Mesenchymal stem cell (in vitro differentiated cells and primary cell): ENCODE measurements around the gene PTPRN.
"Not testable (repeated sequence)": the region's sequence is repeated elsewhere in the genome, so short reads cannot be mapped to it uniquely, and the experiment has no call there.

Experiments used
- DNase-seq: peaks from one replicate; pipeline ENCODE4 v3.0.0-alpha.2; 2013
- H2AFZ ChIP-seq: one replicate; pipeline ENCODE4 v1.6.1; 2013; ENCODE audit warnings: low read depth, mild to moderate bottlenecking, control low read depth, inconsistent platforms, low read length, moderate library complexity
- H2AK5ac ChIP-seq: 2 replicates; pipeline ENCODE4 v1.6.1; 2013; ENCODE audit warnings: low read length, moderate library complexity, mild to moderate bottlenecking, inconsistent platforms; ENCODE audit not compliant: severe bottlenecking
- H2BK120ac ChIP-seq: one replicate; pipeline ENCODE4 v1.6.1; 2013; ENCODE audit warnings: low read depth, mild to moderate bottlenecking, inconsistent platforms, low read length, moderate library complexity
- H2BK12ac ChIP-seq, 2 experiments: one replicate each; pipeline ENCODE4 v1.6.1; 2013; ENCODE audit warnings: inconsistent platforms in 2 of 2, low read length in 2 of 2, mild to moderate bottlenecking in 2 of 2, moderate library complexity in 2 of 2, control low read depth in 1 of 2
- H2BK15ac ChIP-seq: one replicate; pipeline ENCODE4 v1.6.1; 2013; ENCODE audit warnings: mild to moderate bottlenecking, low read depth, inconsistent platforms; ENCODE audit not compliant: poor library complexity, severe bottlenecking
- H2BK5ac ChIP-seq: 2 replicates; pipeline ENCODE4 v1.6.1; 2013; ENCODE audit warnings: low read depth, mild to moderate bottlenecking, low read length, control low read depth, inconsistent platforms; ENCODE audit not compliant: poor library complexity, severe bottlenecking
- H3K14ac ChIP-seq, 2 experiments: one replicate each; pipeline ENCODE4 v1.6.1; 2013; ENCODE audit warnings: inconsistent platforms in 2 of 2, low read length in 2 of 2, control low read depth in 1 of 2, mild to moderate bottlenecking in 1 of 2, moderate library complexity in 1 of 2
- H3K18ac ChIP-seq, 2 experiments: one replicate each; pipeline ENCODE4 v1.6.1; 2013; ENCODE audit warnings: inconsistent platforms in 2 of 2, low read length in 2 of 2, control low read depth in 1 of 2, low read depth in 1 of 2, mild to moderate bottlenecking in 1 of 2
- H3K23ac ChIP-seq, 2 experiments: one replicate each; pipeline ENCODE4 v1.6.1; 2013; ENCODE audit warnings: inconsistent platforms in 2 of 2, low read length in 2 of 2, mild to moderate bottlenecking in 2 of 2, moderate library complexity in 2 of 2, control low read depth in 1 of 2
- H3K27ac ChIP-seq: 2 replicates; pipeline ENCODE4 v1.5.1; 2013; ENCODE audit warnings: mild to moderate bottlenecking, moderate library complexity, low read length, control low read depth, inconsistent platforms; ENCODE audit not compliant: poor library complexity, severe bottlenecking
- H3K27me3 ChIP-seq, 2 experiments: 2 replicates each; pipeline versions ENCODE4 v1.6.1 to v1.7.0; 2013; ENCODE audit warnings: low read length in 2 of 2, mild to moderate bottlenecking in 2 of 2, moderate library complexity in 2 of 2, control low read depth in 1 of 2, inconsistent platforms in 1 of 2; ENCODE audit not compliant: control insufficient read depth in 1 of 2, insufficient read depth in 1 of 2
- H3K36me3 ChIP-seq, 2 experiments: 2 replicates each; pipeline versions ENCODE4 v1.6.1 to v1.7.0; 2013; ENCODE audit warnings: low read length in 2 of 2, control low read depth in 1 of 2, inconsistent platforms in 1 of 2, low read depth in 1 of 2, mild to moderate bottlenecking in 1 of 2; ENCODE audit not compliant: insufficient read depth in 2 of 2, control insufficient read depth in 1 of 2
- H3K4ac ChIP-seq, 2 experiments: one replicate each; pipeline ENCODE4 v1.6.1; 2013; ENCODE audit warnings: inconsistent platforms in 2 of 2, low read length in 2 of 2, mild to moderate bottlenecking in 2 of 2, moderate library complexity in 2 of 2, control low read depth in 1 of 2, low read depth in 1 of 2
- H3K4me1 ChIP-seq: 2 replicates; pipeline ENCODE4 v1.6.1; 2013; ENCODE audit warnings: low read depth, low read length, control low read depth; ENCODE audit not compliant: control insufficient read depth, insufficient read depth
- H3K4me2 ChIP-seq: 2 replicates; pipeline ENCODE4 v1.6.1; 2013; ENCODE audit warnings: low read length, mild to moderate bottlenecking, inconsistent platforms; ENCODE audit not compliant: poor library complexity, severe bottlenecking
- H3K4me3 ChIP-seq, 2 experiments: 2 replicates each; pipeline versions ENCODE4 v1.5.1 to v1.7.0; 2013; ENCODE audit warnings: low read length in 2 of 2, mild to moderate bottlenecking in 2 of 2, control low read depth in 1 of 2, low read depth in 1 of 2; ENCODE audit not compliant: insufficient read depth in 1 of 2
- H3K79me1 ChIP-seq: replicated peaks from 2 replicates; pipeline ENCODE4 v1.6.1; 2013; ENCODE audit warnings: mild to moderate bottlenecking, control low read depth, low read length, inconsistent platforms; ENCODE audit not compliant: poor library complexity, severe bottlenecking
- H3K9ac ChIP-seq: 2 replicates; pipeline ENCODE4 v1.7.0; 2013; ENCODE audit warnings: mild to moderate bottlenecking, low read length, moderate library complexity
- H3K9me3 ChIP-seq: 2 replicates; pipeline ENCODE4 v1.7.0; 2013; ENCODE audit warnings: mild to moderate bottlenecking, low read length; ENCODE audit not compliant: control insufficient read depth
- H4K8ac ChIP-seq: one replicate; pipeline ENCODE4 v1.6.1; 2013; ENCODE audit warnings: inconsistent platforms, mild to moderate bottlenecking, low read length, moderate library complexity
- H4K91ac ChIP-seq: one replicate; pipeline ENCODE4 v1.6.1; 2013; ENCODE audit warnings: mild to moderate bottlenecking, low read length, inconsistent platforms
- WGBS: methylation state at CpG from one replicate; pipeline ENCODE4 v1.1.7; 2013; ENCODE audit warnings: mixed read lengths; 5-methylcytosine and 5-hydroxymethylcytosine counted together

PTPRN gene

DNA sequence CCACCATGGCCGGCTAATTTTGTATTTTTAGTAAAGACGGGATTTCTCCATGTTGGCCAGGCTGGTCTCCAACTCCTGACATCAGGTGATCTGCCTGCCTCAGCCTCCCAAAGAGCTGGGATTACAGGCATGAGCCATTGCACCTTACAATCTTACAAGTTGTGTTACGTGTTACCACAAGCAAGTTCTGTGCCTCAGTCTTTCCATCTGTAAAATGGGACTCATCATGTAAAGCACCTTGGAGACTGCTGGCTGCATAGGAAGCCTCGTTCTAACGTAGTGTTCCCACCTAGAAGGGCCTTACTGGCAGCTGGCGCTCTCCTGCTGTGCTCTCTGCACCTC, 20.0 kb downstream of the PTPRN start:
- Histone ChIP-seq H3K36me3 (peaks cover 15 to 27% of the 10 kb centered on the region in 2 experiments), H2AK5ac (no peak overlapping the region)

GRCh38 chr2:219287580-219288265, 21.5 kb downstream of the PTPRN start:
- Histone ChIP-seq H2BK15ac (no peak overlapping the region), H3K4me2 (no peak overlapping the region), H2AK5ac (no peak overlapping the region), H3K14ac (no peak overlapping the region), H3K4ac (no peak overlapping the region), H2AFZ (no peak overlapping the region), H2BK12ac (no peak overlapping the region), H3K23ac (no peak overlapping the region), H3K9me3 (no peaks in the 10 kb centered on the region), H3K27me3 (no peaks in the 10 kb centered on the region), H2BK120ac (no peak overlapping the region), H3K9ac (peak overlapping the region; percentile 15), H3K4me3 (no peak overlapping the region), H4K8ac (no peak overlapping the region), H3K18ac (no peak overlapping the region), H3K27ac (no peak overlapping the region), H2BK5ac (no peak overlapping the region), H3K4me1 (peaks cover 19% of the 10 kb centered on the region), H3K36me3 (peaks cover 30 to 41% of the 10 kb centered on the region in 2 experiments), H3K79me1 (peaks cover 7% of the 10 kb centered on the region), H4K91ac (no peak overlapping the region)
- 86% methylated on average over 10 of the region's 10 CpGs for WGBS
- DNase-seq: no peak

More for the DNA sequence above, 20.0 kb downstream of the PTPRN start:
- H3K4me3 ChIP-seq: peak overlapping the region in 1 of 2 experiments; percentile 54
- H3K9ac ChIP-seq: peak overlapping the region; percentile 75
- no peak overlapping the region for H2BK12ac ChIP-seq
- no peak overlapping the region for H2BK120ac ChIP-seq
- no peaks in the 10 kb centered on the region for H3K9me3 ChIP-seq
- no peak overlapping the region for H3K18ac ChIP-seq
- no peak overlapping the region for H4K8ac ChIP-seq
- H3K23ac ChIP-seq: no peak overlapping the region
- no peak overlapping the region for H3K27ac ChIP-seq
- H3K4me2 ChIP-seq: no peak overlapping the region
- H3K14ac ChIP-seq: no peak overlapping the region
- H3K27me3 ChIP-seq: no peaks in the 10 kb centered on the region
- no peak overlapping the region for H4K91ac ChIP-seq
- peaks cover 15% of the 10 kb centered on the region for H3K4me1 ChIP-seq
- WGBS: 84% methylated on average over 6 of the region's 6 CpGs
- H3K4ac ChIP-seq: no peak overlapping the region
- H2AFZ ChIP-seq: no peak overlapping the region
- no peak for DNase-seq
- peaks cover 7% of the 10 kb centered on the region for H3K79me1 ChIP-seq
- H2BK5ac ChIP-seq: no peak overlapping the region
- no peak overlapping the region for H2BK15ac ChIP-seq

- not testable (repeated sequence) for H3K18ac ChIP-seq, H2AK5ac ChIP-seq, H3K23ac ChIP-seq, H3K4ac ChIP-seq, H3K14ac ChIP-seq, H2AFZ ChIP-seq, H3K27ac ChIP-seq, H2BK120ac ChIP-seq, H3K79me1 ChIP-seq, H4K8ac ChIP-seq, H3K9me3 ChIP-seq, H2BK15ac ChIP-seq, H3K4me2 ChIP-seq, H2BK12ac ChIP-seq, H2BK5ac ChIP-seq, H4K91ac ChIP-seq, DNase-seq, H3K27me3 ChIP-seq
- peak overlapping the region; percentile 66 for H3K9ac ChIP-seq
- over 99% methylated on average over 5 of the region's 6 CpGs for WGBS
- H3K4me3 ChIP-seq: peak overlapping the region in 1 of 2 experiments; percentile 34
- H3K36me3 ChIP-seq: peaks cover 36 to 42% of the 10 kb centered on the region in 2 experiments
- H3K4me1 ChIP-seq: peaks cover 19% of the 10 kb centered on the region
These were observed 22.1 kb downstream of the PTPRN start for GRCh38 chr2:219287116-219287440.

DNA sequence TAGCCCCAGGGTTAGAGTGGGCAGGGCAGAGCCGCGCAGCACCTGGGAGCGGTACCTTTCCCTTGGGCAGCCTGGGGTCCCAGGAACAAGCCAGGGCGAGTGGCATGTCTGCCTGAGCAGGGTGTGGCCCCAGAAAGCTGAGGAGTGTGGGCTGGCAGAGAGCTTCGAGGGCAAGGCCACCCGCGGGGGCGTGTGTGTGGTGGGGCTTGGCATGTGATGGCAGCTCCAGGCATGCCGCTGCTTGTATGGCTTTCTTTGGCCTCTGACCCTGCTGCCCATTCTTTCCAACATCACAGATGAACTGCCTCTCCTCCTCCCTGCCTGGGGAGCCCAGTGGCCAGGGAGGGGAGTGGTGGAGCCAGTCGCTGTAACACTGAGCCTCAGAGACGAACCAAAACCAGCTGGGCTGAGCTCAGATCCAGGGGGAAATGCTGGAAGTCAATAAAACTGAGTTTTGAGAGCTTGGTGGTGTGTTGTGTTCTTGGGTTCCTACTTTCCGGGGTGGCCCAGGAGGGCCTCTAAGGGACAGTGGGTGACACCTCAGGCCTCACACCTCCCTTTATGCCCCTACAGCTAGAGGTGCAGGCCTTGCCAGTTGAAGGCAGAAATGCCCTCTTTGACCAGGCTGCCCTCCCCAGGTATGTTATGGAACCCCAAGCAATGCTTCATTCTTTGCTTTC, 22.6 kb downstream of the PTPRN start:
- H2BK12ac ChIP-seq: peak overlapping the region in 1 of 2 experiments; percentile 64
- H3K9ac ChIP-seq: peak overlapping the region; percentile 66
- no peak overlapping the region for H3K18ac ChIP-seq
- H3K14ac ChIP-seq: no peak overlapping the region
- H3K4ac ChIP-seq: no peak overlapping the region
- peaks cover 41 to 47% of the 10 kb centered on the region in 2 experiments for H3K36me3 ChIP-seq
- no peak overlapping the region for H3K23ac ChIP-seq
- no peak overlapping the region for H2AK5ac ChIP-seq
- no peak overlapping the region for H2BK5ac ChIP-seq
- no peak overlapping the region for H4K91ac ChIP-seq
- no peak overlapping the region for H3K4me2 ChIP-seq
- no peak overlapping the region for H2AFZ ChIP-seq
- no peak overlapping the region for H2BK120ac ChIP-seq
- no peaks in the 10 kb centered on the region for H3K27me3 ChIP-seq
- peaks cover 7% of the 10 kb centered on the region for H3K79me1 ChIP-seq
- no peak for DNase-seq
- no peaks in the 10 kb centered on the region for H3K9me3 ChIP-seq
- H3K4me3 ChIP-seq: peak overlapping the region in 1 of 2 experiments; percentile 34
- WGBS: 94% methylated on average over 6 of the region's 12 CpGs
- peaks cover 19% of the 10 kb centered on the region for H3K4me1 ChIP-seq
- no peak overlapping the region for H2BK15ac ChIP-seq
- H4K8ac ChIP-seq: no peak overlapping the region
- no peak overlapping the region for H3K27ac ChIP-seq
